Daoy (cell line): Measurements from ENCODE around the gene ZFYVE21. TPM values are rescaled to one million over a fixed set of nuclear protein-coding genes. Genes with fewer than 3 reads are reported as not detected.

Experiments
- DNase-seq: peaks from one replicate; pipeline ENCODE4 v3.0.0-alpha.2; 2015; ENCODE audit warnings: low read depth
- total RNA-seq: library from RNA; depleted of rRNA; stranded (reverse); fragments of >200 nt; shearing (Covaris generic); gene quantifications from 2 replicates; pipeline ENCODE4 v1.2.3, GENCODE V29; 2014

Gene ZFYVE21
- total RNA-seq, 1 experiment from 2014 or later: 53.1 TPM

- no peak for DNase-seq
These were observed 9.9 kb upstream of the ZFYVE21 start for GRCh38 chr14:103705504-103706284.

GRCh38 chr14:103706551-103707328 lies 8.9 kb upstream of the ZFYVE21 start:
- no peak for DNase-seq

GRCh38 chr14:103707329-103708263 lies 8.0 kb upstream of the ZFYVE21 start:
- DNase-seq: no peak

- no peak for DNase-seq
These were observed 6.8 kb upstream of the ZFYVE21 start for GRCh38 chr14:103708750-103709187.

GRCh38 chr14:103709814-103710213 lies 5.8 kb upstream of the ZFYVE21 start:
- no peak for DNase-seq

GRCh38 chr14:103710771-103711377 lies 4.7 kb upstream of the ZFYVE21 start:
- DNase-seq: no peak

- no peak for DNase-seq
These were observed 3.8 kb upstream of the ZFYVE21 start for GRCh38 chr14:103711516-103712431.

- DNase-seq: no peak
These were observed 2.9 kb upstream of the ZFYVE21 start for GRCh38 chr14:103712633-103713247.

GRCh38 chr14:103713304-103714062 lies 2.1 kb upstream of the ZFYVE21 start:
- DNase-seq: no peak

- no peak for DNase-seq
These were observed 1.4 kb upstream of the ZFYVE21 start for GRCh38 chr14:103714063-103714724.

GRCh38 chr14:103716091-103716801 lies 636 bp downstream of the ZFYVE21 start:
- peak; percentile 39 for DNase-seq

- no peak for DNase-seq
These were observed 1.3 kb downstream of the ZFYVE21 start for GRCh38 chr14:103716899-103717411.

- no peak for DNase-seq
These were observed 3.0 kb downstream of the ZFYVE21 start for GRCh38 chr14:103718572-103718971.

GRCh38 chr14:103719751-103720150 lies 4.1 kb downstream of the ZFYVE21 start:
- no peak for DNase-seq

GRCh38 chr14:103721334-103722120 lies 5.9 kb downstream of the ZFYVE21 start:
- peak; percentile 95 for DNase-seq

GRCh38 chr14:103723748-103724081 lies 8.1 kb downstream of the ZFYVE21 start:
- DNase-seq: no peak

GRCh38 chr14:103724116-103724515 lies 8.5 kb downstream of the ZFYVE21 start:
- DNase-seq: peak; percentile 66
